ENCODE measurements around the gene WDFY4. TPM values are rescaled to one million over a fixed set of nuclear protein-coding genes. Genes with fewer than 3 reads are reported as not detected.

Gene WDFY4
- total and polyA plus RNA-seq, 9 of the 15 experiments (the other 6 are each of a cell fraction or from before 2014, with no cell fraction given), result 0.01 to 0.02 (median 0.01) TPM; not detected in 6

GRCh38 chr10:48940372-48940771 is 255.7 kb downstream of the WDFY4 start (continued):
- TF ChIP-seq TSHZ1 (CRISPR knock-in tag; IDR thresholded peaks at IDR 0.05) (no peak), CREB5 (CRISPR knock-in tag; IDR thresholded peaks at IDR 0.05) (no peak), TGIF2 (CRISPR knock-in tag; IDR thresholded peaks at IDR 0.05) (no peak), ATF3 (IDR thresholded peaks at IDR 0.05) (no peak), ATF3 (CRISPR knock-in tag; conservative IDR thresholded peaks at IDR 0.05) (no peak)
